Dermis blood vessel endothelial cell (primary cell): ENCODE data around the gene BBS5. TPM values are rescaled to one million over a fixed set of nuclear protein-coding genes. Genes with fewer than 3 reads are reported as not detected.

ENCODE experiments used
- total RNA-seq: library from RNA; depleted of rRNA; stranded (reverse); fragments of >200 nt; gene quantifications from 2 replicates; pipeline ENCODE4 v1.2.3, GENCODE V29; 2014

The BBS5 gene
- total RNA-seq, 1 donor from 2014 or later = 3.2 TPM

Other genes with a start within 250 kb of the BBS5 start
- gene LRP2, start 117.0 kb upstream of the BBS5 start, total RNA-seq = 0.05 TPM in 1 of 2 replicates, not detected in the other
- 0.09 and 0.34 TPM in 2 replicates for gene KLHL41, start 30.2 kb downstream of the BBS5 start, total RNA-seq
- gene FASTKD1, start 94.4 kb downstream of the BBS5 start, total RNA-seq = 22.8 and 29.1 TPM in 2 replicates
- 31.6 and 34.2 TPM in 2 replicates for gene PPIG, start 104.9 kb downstream of the BBS5 start, total RNA-seq
- gene CFAP210, start 214.9 kb downstream of the BBS5 start, total RNA-seq = not detected in 2 replicates
- gene PHOSPHO2, start 215.0 kb downstream of the BBS5 start, total RNA-seq = 2.5 and 3.7 TPM in 2 replicates